HG02763 (cell line): ENCODE data around the gene PAPSS1.
"Not testable (repeated sequence)": the region's sequence is repeated elsewhere in the genome, so short reads cannot be mapped to it uniquely, and the experiment has no call there.

Experiments used
- ATAC-seq: cut with Tn5 transposase; IDR thresholded peaks from one replicate; pipeline ENCODE4 v1.9.1; 2021; ENCODE audit warnings: mild to moderate bottlenecking, moderate library complexity; ENCODE audit not compliant: unreplicated experiment

Gene PAPSS1

DNA sequence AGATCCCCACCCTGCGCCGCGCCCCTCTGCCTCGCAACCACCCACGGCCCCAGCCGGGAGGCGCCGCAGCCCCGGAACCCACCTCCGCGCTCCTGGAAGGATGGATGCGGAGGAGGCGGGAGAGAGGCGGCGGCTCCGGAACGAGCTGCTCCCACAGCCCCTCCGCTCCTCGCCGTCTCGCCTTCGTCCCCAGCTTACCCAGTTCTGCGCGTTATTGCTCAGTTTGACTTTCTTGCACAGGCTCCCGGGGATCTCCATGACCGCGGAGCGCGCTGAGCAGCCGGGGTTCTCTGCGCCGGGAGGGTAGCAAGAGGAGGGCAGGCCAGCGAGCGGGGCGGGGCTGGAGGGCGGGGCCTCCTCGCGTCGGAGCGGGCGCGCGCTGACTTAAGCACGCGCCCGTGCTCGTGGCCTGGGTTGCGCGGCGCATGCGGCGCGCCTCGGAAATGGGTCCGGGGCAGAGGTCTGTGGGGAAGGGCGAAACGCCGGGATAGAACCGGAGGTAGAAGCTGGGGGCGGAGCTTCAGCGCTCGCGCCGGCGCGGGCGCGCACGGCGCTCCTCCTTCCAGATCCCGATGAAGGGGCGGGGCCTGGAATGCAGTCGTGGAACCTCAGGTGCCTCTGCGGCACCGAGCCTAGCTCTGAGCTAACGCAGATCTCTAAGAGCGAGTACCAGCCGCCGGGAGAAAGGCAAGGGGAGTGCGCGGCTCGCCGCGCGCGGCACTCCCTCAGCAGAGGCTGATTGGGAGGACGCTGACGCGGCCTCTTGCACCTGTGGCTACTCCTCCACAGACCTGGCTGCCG is at the start of gene PAPSS1:
TSS of gene PAPSS1 (minus strand) at position 313 of the 801 bp plus-strand sequence. CDS start at position 258, 55 bp downstream.
- ATAC-seq: peak; percentile 88

DNA sequence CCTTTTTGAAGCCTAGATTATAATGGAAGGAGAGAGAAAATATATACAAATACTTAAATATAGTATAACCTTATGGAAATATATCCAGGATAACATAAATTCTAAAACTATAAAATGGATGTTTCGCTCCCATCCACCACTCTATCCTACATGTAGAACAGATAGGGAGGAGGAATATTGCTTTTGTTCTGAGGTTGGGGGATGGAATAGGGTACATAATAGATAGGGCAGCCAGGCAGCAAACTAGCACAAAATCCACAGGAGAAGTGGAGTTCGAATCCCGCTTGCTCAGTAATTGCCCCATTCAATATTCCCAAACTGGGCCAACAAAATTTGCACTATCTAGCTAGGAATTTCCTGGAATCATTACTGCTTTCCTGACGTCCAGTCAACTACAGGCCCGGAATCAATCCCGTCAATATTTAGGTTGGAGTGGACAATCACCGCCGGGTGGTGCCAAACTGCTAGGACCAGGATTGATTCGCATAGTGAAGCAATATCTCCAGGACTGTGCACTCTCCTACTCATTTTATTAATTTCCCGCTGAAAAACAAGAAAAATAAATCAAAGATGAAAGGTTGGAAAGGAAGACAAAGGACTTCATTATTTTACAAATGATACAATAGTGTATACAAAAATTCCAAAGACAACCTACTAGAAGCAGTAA is 40.4 kb upstream of the PAPSS1 start:
- ATAC-seq: no peak

DNA sequence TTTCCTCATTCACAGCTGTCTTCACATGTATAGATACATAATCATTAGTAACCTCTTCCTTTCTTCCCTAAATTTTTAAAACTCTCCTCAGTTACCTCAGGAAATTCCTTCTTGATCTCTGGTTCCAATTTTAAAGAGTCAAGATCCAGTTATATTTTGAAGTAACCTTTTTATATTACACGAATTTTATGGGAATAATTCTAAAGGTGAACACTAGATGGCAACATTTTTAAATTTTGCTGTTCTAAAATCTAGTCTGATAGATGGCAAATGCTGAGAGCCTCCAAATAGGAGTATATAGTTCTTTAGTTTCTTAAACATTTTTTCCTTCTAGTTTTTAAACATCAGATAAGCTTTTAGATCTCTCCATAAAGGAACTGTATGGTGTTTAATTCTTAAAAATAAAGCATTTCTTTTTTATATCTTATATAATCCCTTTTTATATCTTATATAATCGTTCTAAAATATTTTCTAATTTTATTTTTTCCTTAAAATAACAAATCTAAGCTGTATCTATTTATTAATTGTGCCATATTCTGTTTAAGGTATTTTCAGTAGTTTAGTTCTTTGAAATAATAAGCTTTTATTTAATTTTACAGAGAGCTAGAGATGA is 37.9 kb upstream of the PAPSS1 start:
- ATAC-seq: no peak

DNA sequence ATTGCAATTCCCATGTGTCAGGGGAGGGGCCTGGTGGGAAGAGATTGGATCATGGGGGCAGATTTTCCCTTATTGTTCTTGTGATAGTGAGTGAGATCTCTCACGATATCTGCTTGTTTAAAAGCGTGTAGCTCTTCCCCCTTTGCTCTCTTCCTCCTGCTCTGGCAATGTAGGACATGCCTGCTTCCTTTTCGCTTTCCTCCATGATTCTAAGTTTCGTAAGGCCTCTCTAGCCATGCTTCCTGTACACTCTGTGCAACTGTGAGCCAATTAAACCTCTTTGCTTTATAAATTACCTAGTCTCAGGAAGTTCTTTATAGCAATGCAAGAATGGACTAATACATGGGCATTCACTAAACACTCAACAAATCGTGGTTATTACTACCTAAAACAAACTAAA is 37.2 kb upstream of the PAPSS1 start:
- ATAC-seq: no peak

DNA sequence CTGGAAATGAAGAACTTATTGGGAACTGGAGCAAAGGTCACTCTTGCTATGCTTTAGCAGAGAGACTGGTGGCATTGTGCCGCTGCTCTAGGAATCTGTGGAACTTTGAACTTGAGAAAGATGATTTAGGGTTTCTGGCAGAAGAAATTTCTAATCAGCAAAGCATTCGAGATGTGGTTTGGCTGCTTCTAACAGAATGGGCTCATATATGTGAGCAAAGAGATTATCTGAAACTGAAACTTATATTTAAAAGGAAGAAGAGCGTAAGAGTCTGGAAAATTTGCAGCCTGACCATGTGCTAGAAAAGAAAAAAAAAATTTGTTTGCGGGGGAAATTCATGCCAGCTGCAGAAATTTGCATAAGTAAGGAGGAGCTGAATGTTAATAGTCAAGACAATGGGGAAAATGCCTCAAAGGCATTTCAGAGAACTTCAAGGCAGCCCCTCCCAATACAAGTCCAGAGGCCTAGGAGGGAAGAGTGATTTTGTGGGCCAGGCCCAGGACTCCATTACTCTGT is 35.9 kb upstream of the PAPSS1 start:
- ATAC-seq: no peak

DNA sequence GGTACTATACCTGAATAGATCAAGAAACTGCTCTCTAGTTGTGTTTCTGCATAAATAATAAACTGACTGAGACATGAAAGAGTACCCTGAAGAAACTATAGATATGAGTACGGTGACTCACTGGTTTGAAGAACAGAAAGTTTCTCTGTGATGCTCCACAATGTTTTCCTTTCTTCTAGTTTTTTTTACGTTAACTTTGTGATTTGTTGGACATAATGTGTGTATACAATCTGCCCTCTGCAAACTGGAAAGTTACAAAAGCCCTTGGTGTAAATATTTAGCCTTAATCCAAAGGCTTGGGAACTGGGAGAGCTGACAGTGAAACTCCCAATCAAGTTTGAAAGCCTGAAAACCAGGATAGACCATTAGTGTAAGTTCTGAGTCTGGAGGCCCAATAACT is 31.6 kb upstream of the PAPSS1 start:
- no peak for ATAC-seq

DNA sequence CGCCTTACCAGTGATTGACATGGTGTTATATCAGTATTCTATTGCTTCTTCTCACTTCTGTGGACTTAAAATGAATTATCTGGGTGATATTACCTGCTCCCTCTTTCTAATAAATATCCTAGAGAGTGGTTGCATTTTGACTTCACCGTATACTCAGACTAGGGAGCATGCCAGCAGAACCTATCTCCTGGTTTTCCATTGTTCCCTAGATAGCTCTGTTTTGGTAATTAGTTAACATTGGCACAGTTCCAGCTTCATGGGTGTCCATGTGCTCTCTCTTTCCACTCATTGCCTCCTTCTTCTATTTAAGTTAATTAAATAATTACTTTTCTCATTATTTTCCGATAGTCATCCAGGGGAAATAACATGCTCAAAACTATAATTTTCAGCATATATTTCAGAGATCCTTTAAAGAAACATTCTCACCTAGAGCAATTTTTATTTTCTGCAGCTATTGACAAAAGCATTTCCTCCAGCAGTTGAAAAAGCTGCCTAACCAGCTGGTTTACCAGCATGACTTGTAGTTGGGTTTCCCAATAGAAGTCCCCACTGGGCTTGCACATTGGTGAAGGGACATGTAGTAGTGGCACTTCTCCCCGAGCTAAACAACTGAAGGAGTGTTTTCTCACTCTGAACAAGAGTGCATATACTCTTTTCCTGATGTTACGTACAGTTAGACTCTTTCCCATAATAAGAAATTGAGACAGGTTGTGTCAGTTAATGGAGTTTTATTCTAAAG is 27.9 kb upstream of the PAPSS1 start:
- ATAC-seq: no peak

DNA sequence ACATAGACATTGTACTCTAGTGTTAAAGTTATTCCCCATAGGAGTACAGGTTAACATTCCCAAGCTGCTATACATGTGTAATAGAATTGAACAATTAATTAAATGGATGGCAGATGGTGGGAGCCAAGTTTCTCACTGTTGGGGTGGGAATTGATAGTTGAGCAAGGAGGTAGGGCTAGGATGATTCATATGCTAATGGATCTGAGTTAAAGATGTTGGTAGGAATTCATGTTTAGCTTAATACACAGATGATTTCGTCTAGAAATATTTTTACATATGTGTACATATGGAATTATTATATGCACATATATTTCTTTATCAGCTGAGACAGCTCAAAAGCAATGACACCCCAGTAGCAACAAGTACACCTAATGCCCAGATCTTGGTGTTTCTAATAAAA is 26.1 kb upstream of the PAPSS1 start:
- no peak for ATAC-seq

DNA sequence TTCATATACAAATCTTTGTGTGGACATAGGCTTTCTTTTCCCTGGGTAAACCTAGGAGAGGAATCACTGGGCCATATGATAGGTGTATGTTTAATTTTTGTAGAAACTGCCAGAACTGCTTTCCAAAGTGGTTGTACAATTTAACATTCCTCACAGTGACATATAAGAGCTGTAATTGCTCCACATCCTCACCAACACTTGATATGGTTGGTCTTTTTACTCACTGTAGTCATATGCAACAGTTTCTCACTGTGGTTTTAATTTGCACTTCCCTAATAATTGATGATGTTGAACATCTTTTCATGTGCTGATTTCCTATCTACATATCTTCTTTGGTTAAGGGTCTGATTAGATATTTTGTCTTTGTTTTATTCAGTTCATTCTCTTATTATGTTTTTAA is 24.5 kb upstream of the PAPSS1 start:
- no peak for ATAC-seq

DNA sequence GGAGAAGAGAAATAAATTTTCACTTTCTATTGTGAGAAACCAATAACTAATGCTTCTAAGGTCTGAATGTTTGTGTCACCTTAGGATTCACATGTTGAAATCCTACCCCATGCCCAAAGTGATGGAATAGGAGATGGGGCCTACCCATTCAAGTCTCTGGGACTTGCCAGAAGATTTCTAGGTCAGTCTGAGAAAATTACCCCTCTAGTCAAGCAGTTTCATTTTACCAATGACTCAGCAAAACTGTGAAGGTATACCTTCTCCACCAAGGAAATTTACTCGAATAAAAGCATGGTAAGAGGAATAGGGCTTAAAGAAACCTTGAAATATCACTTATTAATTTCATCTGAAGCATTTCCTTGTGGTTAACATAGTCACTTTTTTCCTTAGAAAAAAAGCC is 23.5 kb upstream of the PAPSS1 start:
- no peak for ATAC-seq

DNA sequence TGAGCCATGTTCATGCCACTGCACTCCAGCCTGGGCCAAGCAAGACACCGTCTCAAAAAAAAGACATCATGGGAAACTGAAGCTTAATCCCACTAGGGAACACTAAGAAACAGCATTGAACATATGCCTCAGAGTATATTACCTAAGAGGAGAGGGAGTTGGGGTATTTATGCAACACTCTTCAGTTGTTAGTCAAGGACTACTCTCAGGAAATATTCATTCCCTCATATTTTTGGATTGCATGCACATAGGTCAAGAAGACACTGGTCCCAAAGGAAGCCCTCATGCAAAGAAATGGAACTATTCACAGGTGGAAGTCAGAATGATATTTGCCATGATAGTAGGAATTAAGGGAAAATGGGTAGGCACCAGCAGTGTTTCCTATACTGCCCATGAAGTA is 22.8 kb upstream of the PAPSS1 start:
- no peak for ATAC-seq

DNA sequence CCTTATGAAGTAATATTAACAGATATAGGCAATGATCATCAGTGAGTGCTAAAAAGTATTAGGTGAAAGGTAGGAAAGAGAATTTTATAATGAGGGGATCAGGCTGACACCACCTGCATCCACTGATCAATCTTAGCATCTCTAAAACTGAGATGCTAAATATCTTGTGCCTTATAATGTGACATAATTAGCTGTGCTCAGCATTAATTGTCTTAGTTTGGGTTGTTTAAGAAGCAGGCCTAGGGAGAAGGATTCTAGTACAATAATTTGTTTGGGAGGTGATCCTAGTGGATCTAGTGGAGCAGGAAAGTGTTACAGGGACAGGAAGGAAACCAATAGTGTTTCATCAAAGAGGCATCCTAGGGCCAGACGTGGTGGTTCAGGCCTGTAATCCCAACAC is 22.2 kb upstream of the PAPSS1 start:
- no peak for ATAC-seq

DNA sequence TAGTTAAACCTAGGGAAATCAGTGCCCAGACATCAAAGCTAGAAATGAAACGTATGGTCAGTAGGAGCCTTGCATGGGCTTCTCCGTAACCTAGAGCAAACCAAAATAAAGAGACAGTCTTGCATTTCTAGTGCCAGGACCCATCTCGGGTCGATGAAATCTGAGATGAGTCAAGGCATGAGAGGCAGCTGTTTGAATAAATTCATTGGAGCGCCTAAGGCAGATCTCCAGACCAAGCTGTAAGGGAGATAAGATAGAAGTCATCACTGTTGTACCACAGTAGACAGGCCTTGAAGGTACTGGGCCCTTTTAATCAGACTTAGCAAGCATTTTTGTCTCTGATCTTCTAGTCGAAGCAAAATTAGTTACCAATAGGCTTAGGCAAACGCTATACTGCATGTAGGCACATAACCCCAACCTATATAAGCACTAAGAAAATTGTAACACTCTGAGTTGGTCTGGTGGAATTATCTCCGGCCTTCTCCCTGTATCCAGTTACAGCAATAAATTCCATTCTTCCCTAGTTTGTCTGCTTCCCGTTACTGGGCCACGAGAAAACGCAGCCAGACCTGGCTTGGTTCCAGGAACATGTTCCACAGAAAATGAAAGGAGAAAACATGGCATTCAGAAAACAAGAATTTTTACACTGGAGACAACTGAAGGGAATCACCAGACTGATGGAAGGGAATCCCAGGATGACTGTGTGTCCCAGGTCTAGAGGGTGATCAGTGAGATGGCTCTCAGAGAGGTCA is 21.1 kb upstream of the PAPSS1 start:
- no peak for ATAC-seq

DNA sequence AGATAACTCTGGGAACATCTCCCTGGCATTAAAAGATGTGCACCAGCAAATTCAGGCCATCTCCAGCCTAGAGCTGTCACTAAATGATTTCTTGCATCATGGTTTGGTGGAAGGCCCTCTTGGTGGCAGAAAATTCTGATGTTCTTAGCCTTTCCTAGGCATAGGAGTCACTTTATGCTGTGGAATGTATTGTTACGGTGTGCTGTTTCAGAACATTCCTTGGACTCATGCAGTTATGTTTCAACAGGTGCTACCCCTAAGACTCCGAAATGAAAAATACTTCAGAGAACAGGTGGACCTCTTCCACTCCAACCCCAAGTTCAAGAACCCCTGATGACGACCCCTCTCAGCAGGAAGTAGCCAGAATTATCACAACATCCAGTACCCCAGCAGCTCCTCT is 20.3 kb upstream of the PAPSS1 start:
- no peak for ATAC-seq

DNA sequence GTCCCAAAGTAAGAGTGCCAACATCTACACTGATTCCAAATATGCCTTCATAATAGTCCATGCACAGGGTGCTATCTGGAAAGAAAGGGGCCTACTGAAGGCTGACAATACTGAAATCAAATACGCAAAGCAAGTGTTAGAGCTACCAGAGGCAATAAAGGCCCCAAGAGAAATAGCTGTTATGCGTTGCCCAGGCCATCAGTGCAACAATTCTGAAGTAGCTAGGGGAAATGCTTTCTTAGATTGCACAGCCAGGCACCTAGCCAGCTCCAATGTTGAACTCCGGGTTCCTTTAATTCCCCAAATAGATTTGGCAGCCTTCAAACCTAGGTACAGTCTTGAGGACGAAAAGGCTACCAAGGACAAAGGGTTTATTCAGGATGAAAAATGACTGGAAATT is 17.4 kb upstream of the PAPSS1 start:
- no peak for ATAC-seq

DNA sequence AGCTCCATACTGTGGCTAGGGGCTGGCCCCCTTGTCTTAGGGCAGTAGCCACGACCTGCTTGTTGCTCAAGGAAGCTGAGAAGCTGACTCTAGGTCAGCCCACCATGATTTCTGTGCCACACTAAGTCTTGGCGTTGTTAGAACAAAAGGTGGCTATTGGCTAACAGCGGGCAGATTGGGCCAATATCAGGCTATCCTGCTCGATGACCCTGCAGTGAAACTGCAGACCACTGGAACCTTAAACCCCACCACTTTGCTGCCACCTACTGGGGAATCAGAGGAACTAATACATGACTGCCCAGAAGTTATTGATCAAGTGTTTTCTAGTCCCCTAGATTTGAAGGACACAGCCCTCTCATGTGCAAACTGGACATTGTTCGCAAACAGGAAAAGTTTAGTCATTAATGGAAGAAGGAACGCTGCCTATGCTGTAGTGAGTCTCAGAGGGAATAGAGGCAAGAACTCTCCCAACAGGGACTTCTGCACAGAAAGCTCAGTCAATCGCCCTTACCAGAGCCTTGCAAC is 17.0 kb upstream of the PAPSS1 start:
- peak; percentile 60 for ATAC-seq

DNA sequence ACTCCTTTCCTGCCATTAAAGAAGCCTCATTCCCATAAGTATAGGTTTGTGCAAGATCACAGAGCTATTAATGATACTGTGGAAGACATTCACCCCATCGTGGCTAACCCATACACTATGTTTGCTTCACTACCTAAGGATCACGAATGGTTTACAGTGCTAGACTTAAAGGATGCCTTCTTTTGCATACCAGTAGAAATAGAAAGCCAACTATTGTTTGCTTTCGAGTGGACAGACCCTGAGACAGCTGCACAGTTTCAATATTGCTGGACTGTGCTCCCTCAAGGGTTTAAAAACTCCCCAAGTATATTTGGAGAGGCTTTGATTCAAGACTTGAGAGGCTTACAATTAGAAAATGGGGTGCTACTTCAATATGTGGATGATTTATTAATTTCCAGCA is 16.0 kb upstream of the PAPSS1 start:
- ATAC-seq: peak; percentile 47

DNA sequence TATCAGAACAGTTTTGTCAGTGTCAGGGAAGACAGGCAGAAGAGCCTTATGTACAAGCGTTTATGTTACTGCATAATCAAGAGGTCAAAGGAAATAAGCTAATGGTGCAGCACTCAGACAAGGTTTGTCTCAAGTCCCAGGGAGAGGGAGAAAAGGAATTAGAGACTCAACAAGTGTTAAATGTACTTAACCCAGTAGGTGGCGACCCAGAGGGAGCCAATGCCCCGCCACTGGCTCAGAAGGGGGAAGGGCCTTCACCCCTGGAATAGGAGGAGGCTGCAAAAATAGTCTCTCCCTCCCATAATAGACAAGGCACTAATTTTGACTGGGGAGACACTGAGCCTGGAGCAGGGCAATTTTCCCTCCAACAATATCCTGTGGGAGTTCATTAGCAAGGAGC is 14.1 kb upstream of the PAPSS1 start:
- ATAC-seq: no peak

DNA sequence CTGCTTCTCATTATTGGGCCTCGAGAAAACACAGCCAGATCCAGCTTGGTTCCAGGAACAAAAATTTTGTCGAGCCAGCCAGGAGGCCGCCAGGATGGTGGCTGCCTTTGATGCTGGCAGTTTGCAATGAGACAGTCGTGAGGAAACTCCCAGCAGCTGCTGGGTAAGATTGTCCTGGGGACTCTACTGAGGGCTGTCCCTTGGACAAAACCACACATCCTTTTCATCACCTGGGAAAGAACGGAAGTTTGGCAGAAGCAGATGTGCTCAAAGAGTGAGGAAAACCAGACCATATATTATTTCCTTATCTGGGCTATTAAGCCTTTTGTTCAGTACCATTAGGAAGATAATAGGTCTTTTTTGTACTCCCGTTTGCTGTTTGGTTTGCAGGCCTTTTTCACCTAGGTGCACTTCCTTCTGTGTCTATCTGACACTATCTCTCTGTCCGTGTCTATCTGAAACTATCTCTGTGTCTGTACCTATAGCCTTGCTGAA is 13.4 kb upstream of the PAPSS1 start:
- ATAC-seq: no peak

DNA sequence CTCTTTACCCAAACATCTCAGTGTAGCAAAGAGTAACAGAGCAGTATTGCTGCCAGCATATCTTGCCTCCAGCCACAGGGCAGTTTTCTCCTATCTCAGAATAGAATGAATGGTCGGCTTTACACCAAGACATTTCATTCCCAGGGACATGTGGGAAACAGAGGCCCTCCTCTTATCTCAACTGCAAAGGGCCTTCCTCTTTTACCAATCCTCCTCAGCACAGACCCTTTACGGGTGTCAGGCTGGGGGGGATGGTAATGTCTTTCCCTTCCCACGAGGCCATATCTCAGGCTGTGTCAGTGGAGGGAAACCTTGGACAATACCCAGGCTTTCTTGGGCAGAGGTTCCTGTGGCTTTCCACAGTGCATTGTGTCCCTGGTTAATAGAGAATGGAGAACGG is 9.0 kb upstream of the PAPSS1 start:
- ATAC-seq: not testable (repeated sequence)
